ENCODE data around the gene SH3BP2. TPM values are rescaled to one million over a fixed set of nuclear protein-coding genes. Genes with fewer than 3 reads are reported as not detected.

The SH3BP2 gene
- total and polyA plus RNA-seq, 10 of the 15 experiments (the other 5 are each of a cell fraction or from before 2014, with no cell fraction given), result 1.1 to 61.8 (median 23.9) TPM

- no peaks in the 10 kb centered on the region for H3K9me3 ChIP-seq (replicated peaks; ENCODE audit: control insufficient read depth, insufficient read depth, low read length)
- no peak overlapping the region for H3K4me3 ChIP-seq
- H3K79me2 ChIP-seq (ENCODE audit: control insufficient read depth, insufficient read depth, low read length), result no peaks in the 10 kb centered on the region
- in situ Hi-C loops (cut with MboI), result loop anchor here (25.0 kb wide), 1 partner anchor 169 kb away; no protein-coding TSS in a partner anchor
- intact Hi-C loops (cut with micrococcal nuclease; ENCODE audit: unreplicated experiment), result loop anchor here (10.0 kb wide), 1 partner anchor 277 kb away; no protein-coding TSS in a partner anchor
- no peaks in the 10 kb centered on the region for H3K36me3 ChIP-seq (ENCODE audit: control insufficient read depth in 2 of 2, insufficient read depth in 2 of 2, low read length in 1 of 2)
- SMC1A ChIA-PET (ENCODE audit: uncharacterized antibody, unreplicated experiment), result interaction anchor here (1.1 to 1.7 kb wide), 2 partner anchors 80 to 186 kb away, joined by 3 to 4 read pairs; no protein-coding TSS in a partner anchor
- no peak for FAIRE-seq
- WGBS (ENCODE audit: insufficient coverage, insufficient replicate concordance, low lambda C conversion rate, missing lambda C conversion rate), result 96% methylated on average over 9 of the region's 9 CpGs
- no peak overlapping the region for H3K4me2 ChIP-seq (ENCODE audit: control insufficient read depth, insufficient read depth)
- no TSS peak for BruUV-seq (replicated peaks)
- CTCF ChIA-PET, result interaction anchor here (1.1 kb wide), 1 partner anchor 85 kb away, joined by 4 read pairs; no protein-coding TSS in a partner anchor
- no peak overlapping the region for H3K9ac ChIP-seq (ENCODE audit: control insufficient read depth, insufficient read depth, low read length)
- H4K20me1 ChIP-seq (ENCODE audit: control insufficient read depth, insufficient read depth), result no peaks in the 10 kb centered on the region
- H2AFZ ChIP-seq (ENCODE audit: control insufficient read depth, low read depth, low read length), result no peak overlapping the region
- no peak for TF ChIP-seq MTA3 (IDR thresholded peaks at IDR 0.05; ENCODE audit: borderline replicate concordance, low read length)
- no peak for TF ChIP-seq E2F8 (IDR thresholded peaks at IDR 0.05; ENCODE audit: low read depth, partially characterized antibody)
- TF ChIP-seq ZNF687 (IDR thresholded peaks at IDR 0.05), result no peak
- TF ChIP-seq CREM (IDR thresholded peaks at IDR 0.05; ENCODE audit: low read depth), result no peak
- TF ChIP-seq RAD51 (IDR thresholded peaks at IDR 0.05), result no peak
- TF ChIP-seq NFIC (IDR thresholded peaks at IDR 0.05; ENCODE audit: low read depth, low read length), result no peak
- TF ChIP-seq IRF5 (IDR thresholded peaks at IDR 0.05; ENCODE audit: borderline replicate concordance), result no peak
- TF ChIP-seq E4F1 (IDR thresholded peaks at IDR 0.05; ENCODE audit: borderline replicate concordance, partially characterized antibody), result no peak
- TF ChIP-seq PAX5 (IDR thresholded peaks at IDR 0.05; ENCODE audit: borderline replicate concordance, low read depth, low read length), result no peak
- H3K27ac ChIP-seq (ENCODE audit: control insufficient read depth, insufficient read depth), result no peak overlapping the region
- no peaks in the 10 kb centered on the region for H3K27me3 ChIP-seq (replicated peaks in 1 of 2; ENCODE audit: control insufficient read depth in 2 of 2, insufficient read depth in 2 of 2, low read length in 1 of 2)
- RAD21 ChIA-PET (ENCODE audit: unreplicated experiment), result no interaction called here
- POLR2A ChIA-PET, result interaction anchor here (1.1 kb wide), 1 partner anchor 19 kb away, joined by 3 read pairs; no protein-coding TSS in a partner anchor
- peaks cover 22% of the 10 kb centered on the region for H3K4me1 ChIP-seq (ENCODE audit: control insufficient read depth, insufficient read depth, low read length)
- ATAC-seq, result no peak
- DNase-seq (ENCODE audit: low read depth, low spot score), result no peak
Measured at GRCh38 chr4:2768124-2768523, 24.8 kb upstream of the SH3BP2 start.
